WTC11 (cell line): ENCODE measurements around the gene ZNF709. TPM values are rescaled to one million over a fixed set of nuclear protein-coding genes. Genes with fewer than 3 reads are reported as not detected.
A peak's percentile ranks its signal among the peaks of the same experiment; 100 is the strongest.

ENCODE experiments used
- ATAC-seq: fragments of 200-7000 bp; cut with Tn5 transposase; 2 replicates; pipeline ENCODE4 v1.10.0; 2021; ENCODE audit warnings: mild to moderate bottlenecking, moderate library complexity
- CTCF ChIA-PET: fragments of 300-600 bp; sonication (Branson Sonifier 250); formaldehyde crosslinking; loops from one replicate; lab custom pipeline; 2021; ENCODE audit warnings: antibody characterized with exemption; lab: Charles Lee
- POLR2A ChIA-PET: fragments of 350-600 bp; sonication (Branson Sonifier 250); formaldehyde crosslinking; loops from one replicate; lab custom pipeline; 2021; ENCODE audit warnings: antibody characterized with exemption; lab: Charles Lee
- DNase-seq: peaks from one replicate; pipeline ENCODE4 v3.0.0; 2021; ENCODE audit warnings: low spot score
- H3K27ac Mint-ChIP-seq: 2 replicates; pipeline ENCODE4 v1.8.0; 2021; ENCODE audit warnings: mixed read lengths
- H3K27me3 Mint-ChIP-seq: 2 replicates; pipeline ENCODE4 v1.8.0; 2021; ENCODE audit warnings: low read depth, mild to moderate bottlenecking, moderate library complexity, mixed read lengths
- H3K36me3 Mint-ChIP-seq: 2 replicates; pipeline ENCODE4 v1.8.0; 2021; ENCODE audit warnings: mixed read lengths
- H3K4me1 Mint-ChIP-seq: 2 replicates; pipeline ENCODE4 v1.8.0; 2022; ENCODE audit warnings: mixed read lengths
- H3K4me3 Mint-ChIP-seq: 2 replicates; pipeline ENCODE4 v1.8.0; 2021; ENCODE audit warnings: mild to moderate bottlenecking, moderate library complexity, mixed read lengths
- H3K9me3 Mint-ChIP-seq: 2 replicates; pipeline ENCODE4 v1.8.0; 2021; ENCODE audit warnings: mixed read lengths
- AR ChIP-seq: fragments of 250-450 bp; sonication (Bioruptor Pico); IDR thresholded peaks from 2 replicates; pipeline ENCODE4 v1.9.0; 2021; ENCODE audit warnings: mild to moderate bottlenecking
- CDX4 ChIP-seq: fragments of 250-450 bp; sonication (Bioruptor Pico); IDR thresholded peaks from 2 replicates; pipeline ENCODE4 v1.9.0; 2021; ENCODE audit warnings: moderate library complexity, mild to moderate bottlenecking, inconsistent platforms, borderline replicate concordance
- E2F5 ChIP-seq: sonication (generic); formaldehyde crosslinking; IDR thresholded peaks from 2 replicates; pipeline ENCODE4 v1.8.1; 2022; ENCODE audit warnings: mild to moderate bottlenecking, moderate library complexity, missing genetic modification reagents
- ERG ChIP-seq: fragments of 250-450 bp; sonication (Bioruptor Pico); IDR thresholded peaks from 2 replicates; pipeline ENCODE4 v1.8.0; 2021; ENCODE audit warnings: mild to moderate bottlenecking
- FOXJ3 ChIP-seq: sonication (generic); formaldehyde crosslinking; IDR thresholded peaks from 2 replicates; pipeline ENCODE4 v1.9.0; 2021; ENCODE audit warnings: missing genetic modification reagents, mild to moderate bottlenecking, borderline replicate concordance
- FOXK1 ChIP-seq: sonication (generic); formaldehyde crosslinking; IDR thresholded peaks from 2 replicates; pipeline ENCODE4 v1.8.0; 2022; ENCODE audit warnings: mild to moderate bottlenecking, moderate library complexity, missing genetic modification reagents
- IRF1 ChIP-seq: sonication (generic); formaldehyde crosslinking; IDR thresholded peaks from 2 replicates; pipeline ENCODE4 v1.8.0; 2023; ENCODE audit warnings: missing genetic modification reagents
- IRF2 ChIP-seq: sonication (generic); formaldehyde crosslinking; IDR thresholded peaks from 2 replicates; pipeline ENCODE4 v1.8.0; 2022; ENCODE audit warnings: low read depth, missing genetic modification reagents, borderline replicate concordance
- RORB ChIP-seq: fragments of 250-450 bp; sonication (Bioruptor Pico); IDR thresholded peaks from 2 replicates; pipeline ENCODE4 v1.9.0; 2021; ENCODE audit warnings: mild to moderate bottlenecking
- TEAD1 ChIP-seq: sonication (generic); formaldehyde crosslinking; IDR thresholded peaks from 2 replicates; pipeline ENCODE4 v1.8.0; 2022; ENCODE audit warnings: mild to moderate bottlenecking, missing genetic modification reagents
- ZNF281 ChIP-seq: sonication (generic); formaldehyde crosslinking; IDR thresholded peaks from 2 replicates; pipeline ENCODE4 v1.8.0; 2023; ENCODE audit warnings: mild to moderate bottlenecking, missing genetic modification reagents
- ZNF423 ChIP-seq: fragments of 250-450 bp; sonication (Bioruptor Pico); IDR thresholded peaks from 2 replicates; pipeline ENCODE4 v2.1.2; 2022; ENCODE audit warnings: mild to moderate bottlenecking, moderate library complexity
- ZSCAN18 ChIP-seq: fragments of 250-450 bp; sonication (Bioruptor Pico); IDR thresholded peaks from 2 replicates; pipeline ENCODE4 v2.1.2; 2022; ENCODE audit warnings: mild to moderate bottlenecking, moderate library complexity
- total RNA-seq: library from RNA; stranded (reverse); gene quantifications from 3 replicates; pipeline ENCODE4 v1.2.3, GENCODE V29; 2021

Gene ZNF709
- total RNA-seq, 1 experiment from 2014 or later: 3.0 TPM

- no peak for TF ChIP-seq ZNF281 (CRISPR knock-in tag)
- TF ChIP-seq CDX4: no peak
- TF ChIP-seq ZSCAN18 (CRISPR knock-in tag): no peak
- no peak for TF ChIP-seq FOXK1 (CRISPR knock-in tag)
- TF ChIP-seq ERG (CRISPR knock-in tag): no peak
- TF ChIP-seq, all 79 proteins: peak for 0
These were observed 12.4 kb upstream of the ZNF709 start (continued) for GRCh38 chr19:12497032-12497431.

GRCh38 chr19:12496480-12496879, 11.9 kb upstream of the ZNF709 start:
- no peak for TF ChIP-seq ZNF281 (CRISPR knock-in tag)
- TF ChIP-seq, all 79 proteins: peak for 0
- ATAC-seq: no peak
- Mint-ChIP-seq H3K27me3 (peaks cover 7% of the 10 kb centered on the region), H3K9me3 (peaks cover 6% of the 10 kb centered on the region), H3K27ac (no peak overlapping the region), H3K36me3 (no peaks in the 10 kb centered on the region), H3K4me3 (peak overlapping the region; percentile 76), H3K4me1 (peaks cover 7% of the 10 kb centered on the region)
- POLR2A ChIA-PET: interaction anchor here (0.7 to 2.2 kb wide), 4 partner anchors 13 to 131 kb away, joined by 3 to 15 read pairs (median 4); partner anchors contain the start of genes ZNF442, ZNF443 and ZNF709
- no peak for DNase-seq
- CTCF ChIA-PET: interaction anchor here (1.1 to 1.7 kb wide), 7 partner anchors 12 to 573 kb away, joined by 4 to 26 read pairs (median 5); partner anchors contain the start of genes ZNF443 and ZNF709

- POLR2A ChIA-PET: interaction anchor here (0.5 to 2.2 kb wide), 8 partner anchors 11 to 251 kb away, joined by 3 to 15 read pairs (median 4); partner anchors contain the start of genes ZNF442, ZNF443, ZNF709 and ZNF799
- peak; percentile 85 for TF ChIP-seq E2F5 (CRISPR knock-in tag)
- peak; percentile 75 for TF ChIP-seq TEAD1 (CRISPR knock-in tag)
- no peak for TF ChIP-seq RORB (CRISPR knock-in tag)
- 0 out of 2 replicates have a peak, but pooled peaks have one; percentile 30 for TF ChIP-seq IRF1 (CRISPR knock-in tag)
- no peak for TF ChIP-seq ZNF423 (CRISPR knock-in tag)
- no peak for TF ChIP-seq IRF2 (CRISPR knock-in tag)
- TF ChIP-seq FOXJ3 (CRISPR knock-in tag): no peak
- TF ChIP-seq AR: no peak
These were observed 10.6 kb upstream of the ZNF709 start for GRCh38 chr19:12495002-12495802.

More at GRCh38 chr19:12495002-12495802, 10.6 kb upstream of the ZNF709 start:
- Mint-ChIP-seq H3K36me3 (no peaks in the 10 kb centered on the region), H3K4me1 (peaks cover 7% of the 10 kb centered on the region), H3K4me3 (peak overlapping the region; percentile 76), H3K27me3 (peaks cover 7% of the 10 kb centered on the region), H3K9me3 (peaks cover 6% of the 10 kb centered on the region), H3K27ac (peak overlapping the region; percentile 95)
- DNase-seq (peak; percentile 94), ATAC-seq (peak; percentile 99)
- CTCF ChIA-PET: interaction anchor here (0.6 to 1.7 kb wide), 17 partner anchors 11 to 571 kb away, joined by 3 to 26 read pairs (median 4); partner anchors contain the start of genes ZNF442, ZNF443, ZNF490 and ZNF709
